Smooth muscle cell (in vitro differentiated cells): ENCODE results near the gene TMEM234. TPM values are rescaled to one million over a fixed set of nuclear protein-coding genes. Genes with fewer than 3 reads are reported as not detected.

Source experiments
- DNase-seq: peaks from one replicate; lab custom pipeline; 2025; ENCODE audit not compliant: unreplicated experiment; lab: John Stamatoyannopoulos, UW
- H2AFZ ChIP-seq: fragments of 200-600 bp; sonication (generic); 2 replicates; pipeline ENCODE4 v1.6.0; 2016; ENCODE audit warnings: antibody characterized with exemption, low read depth, mild to moderate bottlenecking
- H3F3A ChIP-seq: fragments of 200-600 bp; sonication (generic); 2 replicates; pipeline ENCODE4 v1.6.0; 2017; ENCODE audit warnings: antibody characterized with exemption, low read depth
- H3K27ac ChIP-seq: fragments of 200-600 bp; sonication (generic); 2 replicates; pipeline ENCODE4 v1.5.1; 2016; ENCODE audit warnings: low read depth, mild to moderate bottlenecking
- H3K27me3 ChIP-seq: fragments of 200-600 bp; sonication (generic); 2 replicates; pipeline ENCODE4 v1.6.1; 2016; ENCODE audit warnings: low read depth, mild to moderate bottlenecking
- H3K36me3 ChIP-seq: fragments of 200-600 bp; sonication (generic); 2 replicates; pipeline ENCODE4 v1.5.1; 2016; ENCODE audit warnings: low read depth
- H3K4me1 ChIP-seq: fragments of 200-600 bp; sonication (generic); 2 replicates; pipeline ENCODE4 v1.5.1; 2016; ENCODE audit warnings: low read depth
- H3K4me2 ChIP-seq: fragments of 200-600 bp; sonication (generic); 2 replicates; pipeline ENCODE4 v1.6.0; 2016; ENCODE audit warnings: mild to moderate bottlenecking
- H3K4me3 ChIP-seq: fragments of 200-600 bp; sonication (generic); 2 replicates; pipeline ENCODE4 v1.5.1; 2016; ENCODE audit warnings: mild to moderate bottlenecking
- H3K79me2 ChIP-seq: fragments of 200-600 bp; sonication (generic); 2 replicates; pipeline ENCODE4 v1.6.0; 2016; ENCODE audit warnings: low read depth, mild to moderate bottlenecking
- H3K9ac ChIP-seq: fragments of 200-600 bp; sonication (generic); 2 replicates; pipeline ENCODE4 v1.6.0; 2016; ENCODE audit warnings: low read depth
- H3K9me3 ChIP-seq: fragments of 200-600 bp; sonication (generic); replicated peaks from 2 replicates; pipeline ENCODE4 v1.5.1; 2016; ENCODE audit warnings: low read depth
- H4K20me1 ChIP-seq: fragments of 200-600 bp; sonication (generic); 2 replicates; pipeline ENCODE4 v1.6.0; 2016; ENCODE audit warnings: low read depth
- WGBS: methylation state at CpG from one replicate; pipeline ENCODE4 v1.1.7; 2016; ENCODE audit warnings: low lambda C conversion rate; 5-methylcytosine and 5-hydroxymethylcytosine counted together
- polyA plus RNA-seq: library from polyadenylated mRNA; unstranded; fragments of >200 nt; fragmentation: Nextera tagmentation; extraction: Ambion mirVana; gene quantifications from 2 replicates; pipeline ENCODE4 v1.2.1, GENCODE V29; 2016
- total RNA-seq: library from RNA; depleted of rRNA; stranded (reverse); fragments of >200 nt; gene quantifications from 2 replicates; pipeline ENCODE4 v1.2.3, GENCODE V29; 2014
- TF ChIP-seq, protein P1 (sequence below): fragments of 200-600 bp; sonication (generic); IDR thresholded peaks from 2 replicates; pipeline ENCODE4 v1.5.1; 2017; ENCODE audit warnings: borderline replicate concordance, mild to moderate bottlenecking, antibody characterized with exemption; ENCODE audit not compliant: insufficient read depth, poor library complexity, severe bottlenecking

Gene TMEM234
- total and polyA plus RNA-seq, 2 experiments from 2014 or later, result 10.9 to 19.8 TPM

DNA sequence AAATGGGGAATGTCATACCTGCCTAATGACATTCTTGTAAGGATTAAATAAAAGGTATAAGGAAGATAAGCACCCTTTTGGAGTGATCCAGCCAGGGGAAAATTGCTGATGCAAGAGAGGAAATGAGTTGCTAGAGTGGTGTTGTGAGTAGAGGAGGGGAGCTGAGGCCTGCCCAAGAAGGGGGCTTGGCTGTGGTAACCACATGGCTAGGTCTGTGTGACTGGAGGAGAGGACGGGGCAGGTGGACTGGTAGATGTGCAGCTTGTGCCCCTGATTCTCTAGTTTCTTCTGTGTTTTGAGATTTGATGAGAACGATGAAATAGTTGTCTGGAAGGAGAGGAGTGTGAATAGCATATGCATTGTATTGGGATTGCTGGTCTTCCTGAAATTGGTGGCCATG is 36.1 kb downstream of the TMEM234 start:
- no peak overlapping the region for H3K4me2 ChIP-seq
- H3K4me1 ChIP-seq, result peaks cover 8% of the 10 kb centered on the region
- peaks cover 69% of the 10 kb centered on the region for H3K79me2 ChIP-seq
- TF ChIP-seq, protein P1, sequence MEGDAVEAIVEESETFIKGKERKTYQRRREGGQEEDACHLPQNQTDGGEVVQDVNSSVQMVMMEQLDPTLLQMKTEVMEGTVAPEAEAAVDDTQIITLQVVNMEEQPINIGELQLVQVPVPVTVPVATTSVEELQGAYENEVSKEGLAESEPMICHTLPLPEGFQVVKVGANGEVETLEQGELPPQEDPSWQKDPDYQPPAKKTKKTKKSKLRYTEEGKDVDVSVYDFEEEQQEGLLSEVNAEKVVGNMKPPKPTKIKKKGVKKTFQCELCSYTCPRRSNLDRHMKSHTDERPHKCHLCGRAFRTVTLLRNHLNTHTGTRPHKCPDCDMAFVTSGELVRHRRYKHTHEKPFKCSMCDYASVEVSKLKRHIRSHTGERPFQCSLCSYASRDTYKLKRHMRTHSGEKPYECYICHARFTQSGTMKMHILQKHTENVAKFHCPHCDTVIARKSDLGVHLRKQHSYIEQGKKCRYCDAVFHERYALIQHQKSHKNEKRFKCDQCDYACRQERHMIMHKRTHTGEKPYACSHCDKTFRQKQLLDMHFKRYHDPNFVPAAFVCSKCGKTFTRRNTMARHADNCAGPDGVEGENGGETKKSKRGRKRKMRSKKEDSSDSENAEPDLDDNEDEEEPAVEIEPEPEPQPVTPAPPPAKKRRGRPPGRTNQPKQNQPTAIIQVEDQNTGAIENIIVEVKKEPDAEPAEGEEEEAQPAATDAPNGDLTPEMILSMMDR, result no peak
- no peak overlapping the region for H3K4me3 ChIP-seq
- H3K9ac ChIP-seq, result no peak overlapping the region
- H3F3A ChIP-seq, result no peaks in the 10 kb centered on the region
- no peaks in the 10 kb centered on the region for H3K9me3 ChIP-seq
- H3K27me3 ChIP-seq, result no peaks in the 10 kb centered on the region
- 89% methylated on average over 2 of the region's 2 CpGs for WGBS
- DNase-seq, result no peak
- H4K20me1 ChIP-seq, result peaks cover 90% of the 10 kb centered on the region
- no peak overlapping the region for H2AFZ ChIP-seq
- peaks cover 5% of the 10 kb centered on the region for H3K36me3 ChIP-seq
- H3K27ac ChIP-seq, result no peak overlapping the region

DNA sequence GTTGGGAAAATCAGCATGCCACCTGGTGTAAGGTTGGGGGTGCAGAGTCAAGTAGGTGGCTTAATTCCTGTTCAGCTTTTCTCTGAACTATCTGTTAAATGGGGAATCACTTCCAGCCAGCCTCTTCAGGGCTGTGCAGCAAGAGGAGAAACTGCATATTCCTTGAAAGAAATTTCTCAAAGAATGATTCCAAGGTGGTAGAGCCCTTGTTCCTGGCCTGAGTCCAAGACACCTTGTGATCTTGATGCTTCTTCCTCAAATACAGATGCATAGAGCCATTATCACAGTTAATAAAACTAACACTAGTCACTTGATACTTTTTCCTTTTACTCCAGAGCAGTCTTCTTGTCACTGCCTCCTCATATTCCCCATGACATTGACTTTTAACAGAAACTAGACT is 37.5 kb downstream of the TMEM234 start:
- H2AFZ ChIP-seq, result no peak overlapping the region
- peaks cover 90% of the 10 kb centered on the region for H4K20me1 ChIP-seq
- H3K27ac ChIP-seq, result no peak overlapping the region
- no peak overlapping the region for H3K4me3 ChIP-seq
- no peaks in the 10 kb centered on the region for H3K27me3 ChIP-seq
- no peak for DNase-seq
- TF ChIP-seq, protein P1, result no peak
- H3F3A ChIP-seq, result no peaks in the 10 kb centered on the region
- peaks cover 76% of the 10 kb centered on the region for H3K79me2 ChIP-seq
- peaks cover 5% of the 10 kb centered on the region for H3K36me3 ChIP-seq
- H3K4me1 ChIP-seq, result peaks cover 14% of the 10 kb centered on the region
- H3K9me3 ChIP-seq, result no peaks in the 10 kb centered on the region
- no peak overlapping the region for H3K9ac ChIP-seq
- no peak overlapping the region for H3K4me2 ChIP-seq

DNA sequence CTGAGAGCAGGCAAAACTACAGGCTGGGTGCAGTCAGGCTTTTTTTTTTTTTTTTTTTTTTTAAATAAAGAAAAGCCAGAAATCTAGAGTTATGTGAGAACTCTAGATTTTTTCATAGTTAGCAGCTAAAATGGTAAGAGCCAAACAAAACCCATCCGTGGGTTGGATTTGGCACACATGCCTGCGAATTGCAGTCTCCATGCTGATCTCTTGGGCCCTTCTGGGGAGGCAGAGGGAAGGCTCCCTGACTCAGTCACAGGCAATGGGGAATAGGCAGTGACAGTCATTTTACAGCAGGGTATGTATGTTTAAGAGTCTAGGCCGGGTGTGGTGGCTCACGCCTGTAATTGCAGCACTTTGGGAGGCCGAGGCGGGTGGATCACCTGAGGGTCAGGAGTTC is 40.1 kb downstream of the TMEM234 start:
- peak overlapping the region; percentile 94 for H3K4me2 ChIP-seq
- H3K4me1 ChIP-seq, result peaks cover 20% of the 10 kb centered on the region
- peaks cover 11% of the 10 kb centered on the region for H3F3A ChIP-seq
- no peaks in the 10 kb centered on the region for H3K27me3 ChIP-seq
- H3K79me2 ChIP-seq, result peaks cover 66% of the 10 kb centered on the region
- no peak overlapping the region for H3K9ac ChIP-seq
- WGBS, result 92% methylated on average over 6 of the region's 6 CpGs
- TF ChIP-seq, protein P1, result no peak
- H3K36me3 ChIP-seq, result peaks cover 4% of the 10 kb centered on the region
- peaks cover 64% of the 10 kb centered on the region for H4K20me1 ChIP-seq
- DNase-seq, result no peak
- no peaks in the 10 kb centered on the region for H3K9me3 ChIP-seq
- H2AFZ ChIP-seq, result no peak overlapping the region
- peak overlapping the region; percentile 66 for H3K4me3 ChIP-seq
- no peak overlapping the region for H3K27ac ChIP-seq

DNA sequence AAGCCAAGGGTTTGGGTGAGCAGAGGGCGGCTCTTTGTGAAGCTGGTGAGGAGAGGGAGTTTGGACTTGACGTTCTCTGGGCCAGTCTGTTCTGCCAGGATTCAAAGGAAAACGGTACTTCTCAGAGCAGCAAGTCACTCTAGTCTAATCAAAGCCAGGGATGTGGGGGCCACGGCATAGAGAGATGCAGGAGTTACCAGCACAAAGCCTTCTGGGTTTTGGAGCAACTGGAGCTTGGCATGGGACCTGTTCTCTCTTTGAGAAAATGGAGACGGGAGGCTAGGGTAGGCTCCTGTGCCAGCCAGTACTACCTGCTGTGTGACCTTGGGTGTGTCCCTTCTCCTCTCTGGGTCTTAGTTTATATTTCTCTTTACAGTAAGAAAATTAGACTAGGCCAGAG is 40.6 kb downstream of the TMEM234 start:
- peak overlapping the region; percentile 92 for H3K9ac ChIP-seq
- peaks cover 11% of the 10 kb centered on the region for H3F3A ChIP-seq
- no peak for DNase-seq
- H2AFZ ChIP-seq, result no peak overlapping the region
- peaks cover 20% of the 10 kb centered on the region for H3K4me1 ChIP-seq
- H3K27me3 ChIP-seq, result no peaks in the 10 kb centered on the region
- peaks cover 61% of the 10 kb centered on the region for H3K79me2 ChIP-seq
- no peaks in the 10 kb centered on the region for H3K36me3 ChIP-seq
- WGBS, result 89% methylated on average over 5 of the region's 5 CpGs
- H3K4me2 ChIP-seq, result peak overlapping the region; percentile 94
- H4K20me1 ChIP-seq, result peaks cover 59% of the 10 kb centered on the region
- H3K9me3 ChIP-seq, result no peaks in the 10 kb centered on the region
- peak overlapping the region; percentile 66 for H3K4me3 ChIP-seq
- TF ChIP-seq, protein P1, result no peak
- peak overlapping the region; percentile 96 for H3K27ac ChIP-seq
